OCI-LY1 (cell line): ENCODE data around the gene GPALPP1.
A peak's percentile ranks its signal among the peaks of the same experiment; 100 is the strongest.

Experiments
- H2AFZ ChIP-seq: fragments of 200-600 bp; sonication (generic), shearing (Covaris generic); 2 replicates; pipeline ENCODE4 v1.6.0; 2014; ENCODE audit warnings: antibody characterized with exemption, mild to moderate bottlenecking, low read length
- H3F3A ChIP-seq: fragments of 200-600 bp; sonication (generic), shearing (Covaris generic); 2 replicates; pipeline ENCODE4 v1.6.0; 2014; ENCODE audit warnings: mild to moderate bottlenecking, antibody characterized with exemption, low read length, moderate library complexity; ENCODE audit not compliant: insufficient read depth
- H3K27ac ChIP-seq: fragments of 200-600 bp; sonication (generic); 2 replicates; pipeline ENCODE4 v1.5.1; 2014; ENCODE audit warnings: low read length, mixed run types, mild to moderate bottlenecking, low read depth; ENCODE audit not compliant: poor library complexity, severe bottlenecking
- H3K27me3 ChIP-seq: fragments of 200-600 bp; sonication (generic); 2 replicates; pipeline ENCODE4 v1.6.0; 2014; ENCODE audit warnings: antibody characterized with exemption, mild to moderate bottlenecking, low read length, moderate library complexity; ENCODE audit not compliant: insufficient read depth
- H3K36me3 ChIP-seq: fragments of 200-600 bp; sonication (generic); 2 replicates; pipeline ENCODE4 v1.6.1; 2014; ENCODE audit warnings: mild to moderate bottlenecking, antibody characterized with exemption, low read length, moderate library complexity, mixed read lengths; ENCODE audit not compliant: insufficient read depth
- H3K4me1 ChIP-seq: fragments of 200-600 bp; sonication (generic); 2 replicates; pipeline ENCODE4 v1.5.1; 2014; ENCODE audit warnings: mild to moderate bottlenecking, low read length, moderate library complexity; ENCODE audit not compliant: insufficient read depth, severe bottlenecking
- H3K4me2 ChIP-seq: fragments of 200-600 bp; sonication (generic), shearing (Covaris generic); 2 replicates; pipeline ENCODE4 v1.6.1; 2014; ENCODE audit warnings: low read length
- H3K4me3 ChIP-seq: fragments of 200-600 bp; sonication (generic); 2 replicates; pipeline ENCODE4 v1.5.1; 2014; ENCODE audit warnings: low read length, low read depth, mild to moderate bottlenecking, mixed read lengths; ENCODE audit not compliant: poor library complexity, severe bottlenecking
- H3K79me2 ChIP-seq: fragments of 200-600 bp; shearing (Covaris generic); 2 replicates; pipeline ENCODE4 v1.6.1; 2016; ENCODE audit warnings: mixed run types, low read length, mixed read lengths; ENCODE audit not compliant: insufficient read depth
- H3K9ac ChIP-seq: fragments of 200-600 bp; sonication (generic), shearing (Covaris generic); 2 replicates; pipeline ENCODE4 v1.6.1; 2014; ENCODE audit warnings: mild to moderate bottlenecking, low read length, mixed read lengths
- H3K9me2 ChIP-seq: fragments of 200-600 bp; sonication (generic), shearing (Covaris generic); 2 replicates; pipeline ENCODE4 v1.6.1; 2014; ENCODE audit warnings: low read depth, mild to moderate bottlenecking, low read length, mixed read lengths
- H3K9me3 ChIP-seq: fragments of 200-600 bp; shearing (Covaris generic); 2 replicates; pipeline ENCODE4 v1.6.1; 2014; ENCODE audit warnings: low read length, mixed read lengths
- H4K20me1 ChIP-seq: fragments of 200-600 bp; sonication (generic), shearing (Covaris generic); 2 replicates; pipeline ENCODE4 v1.6.0; 2016; ENCODE audit warnings: mild to moderate bottlenecking, low read length; ENCODE audit not compliant: insufficient read depth
- EZH2 ChIP-seq: fragments of 200-600 bp; sonication (generic), shearing (Covaris generic); IDR thresholded peaks from 2 replicates; pipeline ENCODE4 v1.8.0; 2017; ENCODE audit warnings: borderline replicate concordance, mixed run types, mild to moderate bottlenecking, antibody characterized with exemption, low read length, moderate library complexity, mixed read lengths
- TF ChIP-seq, protein P1 (sequence below): fragments of 200-600 bp; sonication (generic), shearing (Covaris generic); IDR thresholded peaks from 2 replicates; pipeline ENCODE4 v1.5.1; 2017; ENCODE audit warnings: mild to moderate bottlenecking, antibody characterized with exemption, low read length, moderate library complexity, mixed read lengths

The GPALPP1 gene

DNA sequence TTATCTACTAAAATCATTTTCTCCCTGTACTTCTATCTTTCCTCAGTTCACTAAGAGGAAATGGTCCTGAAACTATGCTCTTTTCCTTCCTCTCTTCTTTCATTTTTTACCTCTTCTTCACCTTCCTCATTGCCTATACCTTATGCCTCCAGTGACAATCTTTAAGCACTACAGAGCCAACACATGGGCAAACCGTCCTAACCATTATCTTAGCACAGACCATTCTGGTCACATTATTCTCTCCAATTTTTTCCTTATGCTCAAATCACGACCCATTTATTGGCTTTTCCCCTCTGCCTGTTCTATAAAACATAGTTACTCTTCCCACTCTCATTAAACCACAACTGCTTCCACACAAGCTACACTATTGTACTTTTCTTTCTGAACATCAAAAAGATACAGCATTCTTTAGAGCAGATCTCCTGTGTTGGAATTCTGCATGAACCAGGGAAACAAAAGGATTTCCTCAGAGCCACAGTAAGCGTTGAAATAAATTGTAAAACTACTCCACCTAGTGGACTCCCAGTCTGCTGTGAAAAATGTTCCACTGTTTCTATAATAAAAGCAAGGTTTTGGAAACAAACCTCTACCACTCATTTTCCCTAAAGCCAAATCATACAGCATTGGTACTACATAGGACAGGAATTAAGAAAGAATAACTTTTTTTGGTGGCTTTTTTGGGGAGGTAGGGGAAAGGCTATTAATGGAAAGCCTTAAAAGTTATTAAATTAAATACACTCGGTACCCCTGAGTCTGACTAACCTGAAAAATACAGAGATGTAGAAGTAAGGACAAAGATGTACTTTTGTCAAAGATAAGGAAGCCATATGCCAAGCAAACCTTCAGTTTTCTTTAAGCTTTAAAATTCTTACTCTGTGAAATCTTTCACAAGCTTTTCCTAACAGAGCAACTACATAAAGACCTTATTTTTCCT lies 19.5 kb upstream of the GPALPP1 start:
- Histone ChIP-seq H3K9me2 (no peaks in the 10 kb centered on the region), H3K27ac (no peak overlapping the region), H3K9me3 (no peaks in the 10 kb centered on the region), H3K4me2 (no peak overlapping the region), H3K27me3 (no peaks in the 10 kb centered on the region), H3F3A (no peaks in the 10 kb centered on the region), H4K20me1 (no peaks in the 10 kb centered on the region), H3K36me3 (peaks cover 69% of the 10 kb centered on the region), H3K79me2 (no peaks in the 10 kb centered on the region), H3K9ac (no peak overlapping the region), H3K4me1 (peaks cover 10% of the 10 kb centered on the region), H3K4me3 (no peak overlapping the region), H2AFZ (no peak overlapping the region)
- TF ChIP-seq EZH2 = no peak
- TF ChIP-seq, protein P1, sequence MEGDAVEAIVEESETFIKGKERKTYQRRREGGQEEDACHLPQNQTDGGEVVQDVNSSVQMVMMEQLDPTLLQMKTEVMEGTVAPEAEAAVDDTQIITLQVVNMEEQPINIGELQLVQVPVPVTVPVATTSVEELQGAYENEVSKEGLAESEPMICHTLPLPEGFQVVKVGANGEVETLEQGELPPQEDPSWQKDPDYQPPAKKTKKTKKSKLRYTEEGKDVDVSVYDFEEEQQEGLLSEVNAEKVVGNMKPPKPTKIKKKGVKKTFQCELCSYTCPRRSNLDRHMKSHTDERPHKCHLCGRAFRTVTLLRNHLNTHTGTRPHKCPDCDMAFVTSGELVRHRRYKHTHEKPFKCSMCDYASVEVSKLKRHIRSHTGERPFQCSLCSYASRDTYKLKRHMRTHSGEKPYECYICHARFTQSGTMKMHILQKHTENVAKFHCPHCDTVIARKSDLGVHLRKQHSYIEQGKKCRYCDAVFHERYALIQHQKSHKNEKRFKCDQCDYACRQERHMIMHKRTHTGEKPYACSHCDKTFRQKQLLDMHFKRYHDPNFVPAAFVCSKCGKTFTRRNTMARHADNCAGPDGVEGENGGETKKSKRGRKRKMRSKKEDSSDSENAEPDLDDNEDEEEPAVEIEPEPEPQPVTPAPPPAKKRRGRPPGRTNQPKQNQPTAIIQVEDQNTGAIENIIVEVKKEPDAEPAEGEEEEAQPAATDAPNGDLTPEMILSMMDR = peak; percentile 90

DNA sequence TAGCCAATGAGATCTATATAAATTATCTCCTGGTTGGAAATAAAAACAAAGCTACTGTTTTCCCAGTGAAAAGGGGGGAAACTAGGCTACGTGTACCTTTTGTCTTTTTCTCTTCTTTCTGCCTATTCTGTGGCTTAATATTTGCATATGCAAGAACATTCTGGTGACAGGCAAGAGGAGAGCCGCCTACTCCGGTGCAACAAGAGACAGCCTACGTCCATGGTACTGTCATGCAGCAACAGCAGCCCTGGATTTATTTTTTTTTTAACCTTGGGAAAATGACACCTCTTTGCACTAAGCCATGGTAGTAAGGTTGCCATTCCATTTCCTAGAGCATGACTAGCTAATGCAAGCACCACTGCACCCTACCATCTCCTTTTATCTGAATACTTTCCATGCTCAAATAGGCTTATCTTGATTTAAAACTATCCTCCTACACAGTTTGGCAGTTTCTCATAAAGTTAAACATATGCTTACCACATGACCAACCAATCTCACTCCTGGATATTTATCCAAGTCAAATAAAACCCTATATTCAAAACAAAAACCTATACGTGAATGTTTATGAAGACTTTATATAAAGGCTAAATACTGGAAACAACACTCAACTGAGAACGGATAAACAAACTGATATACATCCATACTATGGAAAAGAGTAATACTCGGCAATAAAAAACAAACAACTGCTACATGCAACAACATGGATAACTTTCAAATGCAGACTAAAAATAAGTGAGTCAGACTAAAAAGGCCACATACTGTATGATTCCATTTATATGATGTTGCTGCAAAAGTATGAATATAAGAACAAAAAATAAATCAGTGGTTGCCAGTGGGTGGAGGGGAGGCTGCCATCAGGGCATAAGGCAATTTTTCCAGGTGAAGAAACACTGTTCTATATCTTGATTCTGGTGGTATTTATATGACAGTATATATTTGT lies 17.4 kb upstream of the GPALPP1 start:
- TF ChIP-seq, protein P1 = no peak
- TF ChIP-seq EZH2 = no peak
- no peak overlapping the region for H3K27ac ChIP-seq

DNA sequence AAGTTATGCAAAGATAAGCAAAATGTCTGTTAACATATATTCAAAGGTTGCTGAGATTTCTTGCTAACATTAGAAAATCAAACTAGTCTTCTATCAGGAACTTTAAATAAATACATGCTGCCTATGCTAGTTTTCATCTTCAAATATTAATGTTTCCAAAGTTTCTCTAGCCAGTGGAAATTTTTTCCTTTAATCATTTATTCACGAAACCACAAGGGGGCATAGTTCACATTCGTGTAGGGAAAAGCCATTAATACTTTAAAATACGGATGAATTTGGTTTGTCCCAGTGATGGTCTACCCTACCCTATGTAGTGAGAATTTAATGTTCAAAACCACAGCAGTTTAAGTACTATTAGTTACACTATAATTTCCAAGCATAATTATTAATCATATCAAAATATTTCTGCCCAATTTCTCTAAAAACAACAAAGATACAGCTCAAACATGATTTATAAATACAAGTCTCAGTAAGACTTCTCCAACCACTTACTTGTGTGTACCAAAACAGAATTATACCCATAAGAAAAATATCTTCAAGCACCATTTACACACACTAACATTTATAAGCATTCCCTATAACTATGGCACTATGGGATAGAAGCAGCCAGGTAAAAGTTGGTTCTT lies 16.3 kb upstream of the GPALPP1 start:
- Histone ChIP-seq H4K20me1 (no peaks in the 10 kb centered on the region), H3K4me2 (no peak overlapping the region), H3K9me3 (no peaks in the 10 kb centered on the region), H3K4me3 (no peak overlapping the region), H3K27me3 (no peaks in the 10 kb centered on the region), H3K4me1 (peaks cover 17% of the 10 kb centered on the region), H3K27ac (no peak overlapping the region), H3K9ac (no peak overlapping the region), H3K36me3 (peaks cover 70% of the 10 kb centered on the region), H2AFZ (no peak overlapping the region), H3K79me2 (no peaks in the 10 kb centered on the region), H3K9me2 (no peaks in the 10 kb centered on the region), H3F3A (no peaks in the 10 kb centered on the region)
- TF ChIP-seq, protein P1 = peak; percentile 54
- no peak for TF ChIP-seq EZH2

More for the DNA sequence above, 17.4 kb upstream of the GPALPP1 start:
- Histone ChIP-seq H3F3A (no peaks in the 10 kb centered on the region), H3K36me3 (peaks cover 70% of the 10 kb centered on the region), H3K9me2 (no peaks in the 10 kb centered on the region), H3K79me2 (no peaks in the 10 kb centered on the region), H3K4me3 (no peak overlapping the region), H3K9ac (no peak overlapping the region), H4K20me1 (no peaks in the 10 kb centered on the region), H3K9me3 (no peaks in the 10 kb centered on the region), H3K4me1 (peaks cover 17% of the 10 kb centered on the region), H3K4me2 (no peak overlapping the region), H3K27me3 (no peaks in the 10 kb centered on the region), H2AFZ (no peak overlapping the region)
